ENCODE measurements around the gene TNNC1. TPM values are rescaled to one million over a fixed set of nuclear protein-coding genes. Genes with fewer than 3 reads are reported as not detected.

The TNNC1 gene
- 0.23 and 0.27 TPM in 2 replicates for total RNA-seq

DNA sequence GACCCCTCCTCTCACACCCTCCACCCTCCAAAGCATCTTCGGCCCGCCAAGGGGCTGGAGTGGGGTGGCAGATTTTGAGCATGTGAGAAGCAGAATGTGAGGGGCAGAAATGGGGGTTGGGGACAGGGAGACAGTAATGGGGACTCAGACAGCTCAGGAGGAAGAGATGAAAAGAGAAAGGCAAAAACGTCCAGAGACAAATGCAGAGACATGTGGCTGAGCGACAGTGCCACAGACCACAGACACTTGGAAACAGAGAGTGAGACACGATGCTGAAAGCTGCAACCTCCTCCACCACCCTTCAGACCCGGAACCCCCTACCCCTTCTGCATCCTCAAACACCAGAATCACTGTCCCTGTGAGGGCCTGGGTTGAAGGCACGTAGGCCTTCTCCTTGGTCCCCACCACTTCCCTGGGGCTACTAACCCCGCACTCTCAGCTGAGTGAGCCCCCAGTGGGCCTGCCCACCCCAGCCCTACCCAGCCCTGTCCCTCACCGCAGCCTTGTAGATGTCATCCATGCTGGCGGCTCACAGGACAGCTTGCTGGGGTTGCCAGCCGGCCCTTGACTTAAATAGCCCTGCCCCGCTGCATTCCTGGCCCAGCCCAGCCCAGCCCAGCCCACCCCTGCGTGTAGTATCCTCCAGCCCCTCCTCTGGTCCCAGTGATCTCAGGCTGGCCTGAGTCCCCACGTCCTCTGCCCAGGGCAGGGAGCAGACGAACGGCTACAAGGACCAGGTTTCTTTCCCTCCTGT, at the start of gene TNNC1:
TNNC1 (minus strand) TSS at position 546 of the 754 bp plus-strand sequence; CDS start at position 520, 26 bp downstream.
- intact Hi-C loops (cut with micrococcal nuclease): loop anchor here (10.0 kb wide), 1 partner anchor 231 kb away; the partner anchor contains the start of genes GNL3 and PBRM1

DNA sequence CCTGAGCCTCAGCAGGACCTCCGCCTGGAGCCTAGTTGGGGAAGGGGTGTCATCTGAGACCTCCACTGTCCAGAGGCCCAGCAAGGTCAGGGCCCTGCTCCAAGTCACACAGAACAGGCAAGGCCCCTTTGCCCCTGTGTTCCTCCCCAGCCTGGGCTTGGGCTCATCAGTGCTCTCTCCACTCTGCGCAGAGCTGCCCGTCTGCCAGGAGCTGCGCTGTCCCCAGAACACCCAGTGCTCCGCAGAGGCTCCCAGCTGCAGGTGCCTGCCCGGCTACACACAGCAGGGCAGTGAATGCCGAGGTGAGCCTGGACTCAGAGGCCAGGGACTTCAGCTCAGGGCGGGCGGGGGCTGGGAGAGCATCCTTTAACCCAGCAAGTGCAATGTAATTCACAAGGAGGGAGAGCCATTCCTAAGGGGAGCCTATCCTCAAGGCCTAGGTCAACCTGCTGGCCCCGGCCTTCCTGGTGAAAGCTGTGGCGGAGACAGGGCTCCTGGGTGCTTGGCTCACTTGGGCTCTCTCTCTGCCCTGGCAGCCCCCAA, 49.0 kb upstream of the TNNC1 start:
- intact Hi-C loops (cut with micrococcal nuclease): no loop called here

DNA sequence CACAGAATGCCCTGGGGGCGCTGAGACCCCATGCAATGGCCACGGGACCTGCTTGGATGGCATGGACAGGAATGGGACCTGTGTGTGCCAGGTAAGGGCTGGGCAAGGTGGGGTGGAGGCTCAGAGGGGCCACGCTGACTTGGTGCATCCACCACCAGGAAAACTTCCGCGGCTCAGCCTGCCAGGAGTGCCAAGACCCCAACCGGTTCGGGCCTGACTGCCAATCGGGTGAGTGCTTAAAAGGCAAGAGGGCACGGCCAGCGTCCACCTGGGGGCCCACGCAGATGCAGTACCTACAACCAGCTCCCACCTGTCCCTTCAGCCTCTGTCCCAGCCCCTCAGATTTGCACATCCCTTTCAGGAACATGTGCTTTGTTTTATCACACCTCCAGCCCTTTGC, 48.2 kb upstream of the TNNC1 start:
- intact Hi-C loops (cut with micrococcal nuclease): no loop called here

DNA sequence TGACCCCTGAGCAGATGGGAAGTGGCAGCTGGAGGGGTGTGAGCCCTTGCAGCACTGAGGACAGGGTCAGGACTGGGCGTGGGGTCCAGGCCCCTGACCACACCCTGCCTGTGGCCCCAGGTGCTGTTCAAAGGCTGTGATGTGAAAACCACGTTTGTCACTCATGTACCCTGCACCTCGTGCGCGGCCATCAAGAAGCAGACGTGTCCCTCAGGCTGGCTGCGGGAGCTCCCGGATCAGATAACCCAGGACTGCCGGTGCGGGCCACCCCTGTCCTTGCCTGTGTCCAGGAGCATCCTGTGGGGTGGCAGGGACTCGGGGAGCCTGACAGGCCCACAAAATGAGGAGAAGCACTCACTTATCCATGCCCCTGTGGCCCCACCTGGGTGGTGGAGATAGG, 47.2 kb upstream of the TNNC1 start:
- intact Hi-C loops (cut with micrococcal nuclease): no loop called here

DNA sequence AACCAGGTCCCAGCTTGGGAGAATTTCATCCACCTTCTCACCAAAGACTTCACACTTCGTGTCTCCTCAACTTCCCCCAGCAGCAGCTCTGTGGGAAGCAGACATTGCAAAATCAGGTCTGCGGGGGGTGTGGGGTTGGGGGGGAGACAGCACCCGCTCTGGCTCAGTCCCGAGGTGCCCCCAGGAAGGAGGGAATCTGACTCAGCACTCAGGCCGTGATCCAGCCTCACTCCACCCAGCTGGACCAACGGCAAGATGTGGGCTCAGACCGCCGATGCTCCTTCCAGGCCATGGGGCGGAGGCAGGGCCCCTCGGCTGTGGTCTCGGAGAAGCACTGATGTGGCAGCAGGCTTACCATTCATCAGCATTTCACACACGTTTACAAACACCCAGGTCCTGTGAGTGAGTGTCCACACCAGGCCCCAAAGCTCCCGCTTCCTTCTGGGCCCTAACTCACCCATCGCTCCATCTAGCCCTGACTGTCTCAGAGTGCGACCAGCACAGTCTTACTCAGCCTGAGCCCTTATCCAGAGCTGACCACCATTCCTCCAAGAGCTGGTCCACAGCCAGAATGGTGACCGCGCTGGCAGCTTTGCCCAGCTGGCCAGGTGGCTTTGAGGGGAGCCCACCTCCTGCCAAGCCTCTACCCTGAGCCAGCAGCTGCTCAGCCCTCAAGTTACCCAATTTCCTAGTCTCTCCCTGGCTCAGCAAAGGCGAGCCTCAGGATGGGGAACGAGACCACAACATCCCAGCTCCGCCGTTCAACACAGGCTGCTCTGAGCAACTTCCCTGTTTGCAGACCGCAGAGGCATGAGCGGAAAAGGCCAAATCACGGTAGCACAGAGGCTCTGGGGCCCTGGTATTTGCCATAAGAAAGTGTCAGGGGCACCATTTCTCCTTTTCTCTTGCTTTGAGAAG, 44.6 kb upstream of the TNNC1 start:
- intact Hi-C loops (cut with micrococcal nuclease): no loop called here

DNA sequence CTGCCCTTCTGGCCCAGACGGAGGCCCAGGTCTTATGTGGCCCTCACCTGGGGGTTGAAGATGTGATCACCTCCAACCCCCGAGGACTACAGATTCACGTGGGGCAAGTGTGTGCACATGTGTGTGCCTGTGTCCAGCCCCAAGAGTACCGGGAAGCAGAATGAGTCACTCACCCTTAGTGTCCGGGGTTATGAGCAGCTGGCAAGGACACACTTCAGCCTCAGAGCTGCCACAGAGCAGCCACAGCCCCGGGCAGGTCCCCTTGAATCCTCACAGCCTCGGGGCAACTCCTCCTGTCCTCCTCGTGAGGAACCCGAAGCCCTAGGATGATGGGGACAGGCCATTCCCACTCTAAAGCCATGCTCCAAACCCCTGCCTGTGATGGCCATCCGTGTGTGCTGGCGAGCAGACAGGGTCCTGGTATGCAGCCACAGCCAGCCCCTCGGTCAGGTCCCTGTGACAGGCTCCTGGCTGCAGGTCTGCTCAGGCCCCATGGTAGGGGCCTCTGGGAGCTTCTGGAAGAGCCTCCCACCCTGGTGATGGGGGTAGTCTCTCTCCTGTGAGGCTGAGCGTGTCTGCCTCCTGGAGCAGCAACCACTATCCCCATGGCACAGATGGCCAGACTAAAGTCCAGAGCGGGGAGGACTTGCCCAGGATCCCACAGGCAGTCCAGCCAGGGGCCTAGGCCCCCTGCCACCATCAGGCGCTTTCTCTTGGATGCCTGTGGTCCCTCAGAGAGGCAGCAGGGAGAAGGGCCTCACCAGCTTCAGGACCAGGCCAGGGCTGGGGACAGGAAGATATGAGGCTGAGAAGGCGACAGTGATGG, 42.1 kb upstream of the TNNC1 start:
- intact Hi-C loops (cut with micrococcal nuclease): no loop called here

DNA sequence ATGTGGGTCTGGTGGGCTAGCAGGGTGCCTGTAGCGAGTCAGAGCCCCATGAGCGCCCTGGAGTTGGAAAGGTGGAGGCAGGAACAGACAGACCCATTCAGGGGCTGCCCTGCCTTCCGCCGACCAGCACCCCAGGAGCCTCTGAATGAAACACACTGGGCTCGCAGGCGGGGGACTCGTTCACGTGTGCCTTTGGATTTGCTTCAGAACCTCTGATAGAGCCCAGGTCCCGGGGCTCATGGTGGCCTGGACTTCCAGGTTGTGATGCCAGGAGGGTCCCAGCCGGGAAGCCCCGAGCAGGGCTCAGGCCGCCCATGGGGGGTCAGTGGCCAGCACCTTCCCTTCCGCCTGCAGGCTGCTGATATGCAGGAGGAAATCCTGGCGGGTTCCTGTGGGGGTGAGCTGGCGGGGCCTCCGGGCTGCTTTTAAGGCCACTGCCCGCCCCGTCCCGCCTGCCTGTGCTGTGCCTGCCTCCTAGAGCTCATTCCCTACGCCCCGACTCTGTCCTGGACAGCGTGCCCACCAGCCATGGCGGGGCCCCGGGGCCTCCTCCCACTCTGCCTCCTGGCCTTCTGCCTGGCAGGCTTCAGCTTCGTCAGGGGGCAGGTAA, 41.1 kb upstream of the TNNC1 start, which contains the start of gene STAB1:
STAB1 (plus strand) TSS at position 453 of the 610 bp plus-strand sequence; CDS start at position 529, 76 bp downstream.
- intact Hi-C loops (cut with micrococcal nuclease): no loop called here

DNA sequence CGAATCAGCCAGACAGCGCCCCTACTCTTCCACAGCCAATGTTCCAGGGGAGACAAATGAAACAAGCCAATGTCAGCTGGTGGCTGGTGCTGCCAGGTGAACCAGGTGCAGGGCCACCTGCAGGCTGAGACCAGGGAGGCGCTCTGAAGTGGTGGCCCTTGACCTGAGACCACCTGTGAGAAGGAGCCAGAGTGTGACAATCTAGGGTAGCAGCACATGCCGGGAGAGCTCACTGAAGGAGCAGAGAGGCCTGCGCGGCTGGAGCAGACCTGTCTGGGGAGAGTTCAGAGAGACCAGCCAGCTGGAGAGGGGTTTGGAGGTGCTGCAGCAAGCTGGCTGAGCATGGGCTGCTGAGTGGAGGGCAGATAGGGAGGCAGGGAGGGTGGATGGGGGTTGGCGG, 40.6 kb upstream of the TNNC1 start:
- intact Hi-C loops (cut with micrococcal nuclease): no loop called here

DNA sequence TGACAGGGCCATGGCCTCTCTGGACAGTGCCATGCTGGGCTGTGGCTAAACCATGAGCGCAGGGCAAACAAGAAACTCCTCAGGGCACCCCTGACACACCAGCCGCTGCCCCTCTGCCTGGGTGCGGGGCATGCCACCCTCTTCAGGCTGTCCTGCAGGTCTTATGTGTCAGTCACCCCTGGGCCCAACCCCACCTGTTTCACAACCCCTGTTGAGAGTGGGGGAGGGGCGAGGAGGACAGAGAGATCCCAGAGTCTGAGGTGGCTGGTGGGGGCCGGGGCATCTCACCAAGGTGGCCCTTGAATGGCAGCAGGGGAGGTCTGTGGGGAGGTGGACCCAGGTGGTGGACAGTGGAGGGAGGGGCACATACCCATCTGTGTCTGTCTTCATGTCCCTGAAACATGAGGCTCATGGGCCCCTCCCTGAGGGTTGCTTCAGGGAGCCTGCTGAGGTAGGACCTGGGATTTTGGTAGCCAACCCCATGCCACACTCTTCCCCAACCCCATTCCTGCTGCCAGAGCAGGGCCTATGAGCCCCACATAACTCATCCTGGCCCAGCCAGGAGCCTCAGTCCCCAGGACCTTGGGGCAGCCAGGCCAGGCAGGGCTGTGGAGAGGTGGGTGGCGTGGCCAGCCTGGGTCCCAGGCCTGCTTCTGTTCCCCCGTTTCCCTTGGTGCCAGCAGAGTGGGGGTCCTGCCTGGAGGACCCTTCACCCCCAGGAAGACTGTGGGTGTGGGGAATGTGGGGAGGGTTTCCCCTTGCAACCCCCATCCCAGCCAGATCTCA, 39.6 kb upstream of the TNNC1 start:
- intact Hi-C loops (cut with micrococcal nuclease): no loop called here

DNA sequence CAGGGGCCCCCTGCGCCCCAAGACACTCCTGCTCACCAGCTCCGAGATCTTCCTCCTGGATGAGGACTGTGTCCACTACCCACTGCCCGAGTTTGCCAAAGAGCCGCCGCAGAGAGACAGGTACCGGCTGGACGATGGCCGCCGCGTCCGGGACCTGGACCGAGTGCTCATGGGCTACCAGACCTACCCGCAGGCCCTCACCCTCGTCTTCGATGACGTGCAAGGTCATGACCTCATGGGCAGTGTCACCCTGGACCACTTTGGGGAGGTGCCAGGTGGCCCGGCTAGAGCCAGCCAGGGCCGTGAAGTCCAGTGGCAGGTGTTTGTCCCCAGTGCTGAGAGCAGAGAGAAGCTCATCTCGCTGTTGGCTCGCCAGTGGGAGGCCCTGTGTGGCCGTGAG, 38.2 kb upstream of the TNNC1 start:
- intact Hi-C loops (cut with micrococcal nuclease): no loop called here

DNA sequence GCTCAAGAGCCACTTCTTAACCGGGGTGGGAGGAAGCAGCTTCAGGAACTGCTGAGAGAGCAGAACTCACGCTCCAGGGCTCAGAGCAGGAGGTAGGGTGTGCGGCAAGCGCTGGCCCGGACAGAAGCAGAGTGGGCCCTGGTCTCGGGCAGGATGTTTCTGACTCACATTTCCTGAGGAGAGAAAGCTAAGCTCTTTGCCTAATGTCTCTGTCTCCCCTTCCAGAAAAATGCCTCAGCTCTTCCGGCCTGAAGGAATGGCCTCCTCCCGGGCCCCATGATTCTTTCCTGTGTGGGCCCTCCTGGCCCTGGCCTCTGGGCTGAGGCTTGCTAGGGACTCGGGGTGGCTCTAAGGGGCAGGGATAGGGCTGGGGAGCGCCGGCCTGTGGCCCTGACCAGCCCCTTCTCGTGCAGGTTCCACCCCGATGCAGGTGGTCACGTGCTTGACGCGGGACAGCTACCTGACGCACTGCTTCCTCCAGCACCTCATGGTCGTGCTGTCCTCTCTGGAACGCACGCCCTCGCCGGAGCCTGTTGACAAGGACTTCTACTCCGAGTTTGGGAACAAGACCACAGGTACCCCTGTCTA, 37.2 kb upstream of the TNNC1 start:
- intact Hi-C loops (cut with micrococcal nuclease): no loop called here

DNA sequence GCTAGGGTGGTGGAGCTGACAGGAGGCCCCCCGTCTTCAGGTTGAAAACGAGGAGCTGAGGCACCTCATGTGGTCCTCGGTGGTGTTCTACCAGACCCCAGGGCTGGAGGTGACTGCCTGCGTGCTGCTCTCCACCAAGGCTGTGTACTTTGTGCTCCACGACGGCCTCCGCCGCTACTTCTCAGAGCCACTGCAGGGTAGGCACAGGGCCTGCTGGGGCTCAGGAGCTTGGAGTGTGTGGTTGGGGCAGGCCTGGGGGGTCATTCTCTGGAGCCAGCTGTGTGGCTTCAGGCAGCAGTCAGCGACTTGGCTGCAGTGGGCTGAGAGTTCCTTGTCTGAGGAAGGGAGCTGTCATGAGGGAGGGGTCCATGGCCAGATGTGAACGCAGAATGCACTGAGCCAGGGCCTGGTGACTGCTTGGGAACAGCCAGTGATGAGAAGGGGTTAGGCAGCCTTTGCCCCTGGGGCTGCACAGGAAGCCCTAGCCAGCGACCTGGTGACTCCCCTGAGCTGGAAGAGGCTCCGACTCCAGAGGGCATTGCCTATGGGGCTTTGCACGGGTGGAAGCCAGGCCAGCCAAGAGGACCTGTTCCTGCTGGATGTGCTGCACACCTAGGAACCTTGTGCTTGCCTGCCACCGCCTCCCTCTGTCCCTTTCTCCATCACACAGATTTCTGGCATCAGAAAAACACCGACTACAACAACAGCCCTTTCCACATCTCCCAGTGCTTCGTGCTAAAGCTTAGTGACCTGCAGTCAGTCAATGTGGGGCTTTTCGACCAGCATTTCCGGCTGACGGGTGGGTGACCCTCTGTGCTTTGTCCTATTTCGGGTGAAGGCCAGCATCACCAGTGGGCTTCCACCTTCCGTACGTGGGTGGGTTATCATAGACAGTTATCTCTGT, 36.4 kb upstream of the TNNC1 start:
- intact Hi-C loops (cut with micrococcal nuclease): no loop called here

DNA sequence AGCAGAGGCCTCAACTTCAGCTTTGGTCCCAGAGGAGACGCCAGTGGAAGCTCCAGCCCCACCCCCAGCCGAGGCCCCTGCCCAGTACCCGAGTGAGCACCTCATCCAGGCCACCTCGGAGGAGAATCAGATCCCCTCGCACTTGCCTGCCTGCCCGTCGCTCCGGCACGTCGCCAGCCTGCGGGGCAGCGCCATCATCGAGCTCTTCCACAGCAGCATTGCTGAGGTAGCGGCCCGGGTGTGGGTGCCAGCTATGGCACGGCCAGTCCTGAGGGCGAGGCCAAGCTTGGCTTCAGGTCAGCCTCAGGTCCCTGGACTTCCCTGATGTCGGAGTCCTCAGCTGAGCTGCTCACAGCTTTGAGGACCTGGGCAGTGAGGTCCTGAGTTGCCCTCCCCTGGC, 35.6 kb upstream of the TNNC1 start:
- intact Hi-C loops (cut with micrococcal nuclease): no loop called here

DNA sequence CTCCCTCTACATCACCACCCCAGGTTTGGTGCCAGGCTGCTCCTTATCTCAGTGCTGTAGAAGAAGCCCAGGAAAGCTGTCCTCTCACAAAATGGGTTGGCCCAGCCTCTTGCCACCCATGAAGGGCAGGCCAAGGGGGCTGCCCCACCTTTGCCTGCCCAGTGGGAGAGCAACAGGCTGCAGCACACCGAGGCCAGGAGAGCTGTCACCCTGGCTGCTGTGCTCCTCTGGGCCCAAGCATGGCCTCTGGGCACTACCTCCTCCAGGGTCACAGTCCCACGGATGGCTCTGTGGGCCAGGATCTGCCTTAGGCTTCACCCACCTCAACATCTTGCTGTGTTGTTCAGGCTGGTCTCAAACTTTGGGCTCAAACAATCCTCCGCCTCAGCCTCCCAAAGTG, 34.9 kb upstream of the TNNC1 start:
- intact Hi-C loops (cut with micrococcal nuclease): no loop called here

DNA sequence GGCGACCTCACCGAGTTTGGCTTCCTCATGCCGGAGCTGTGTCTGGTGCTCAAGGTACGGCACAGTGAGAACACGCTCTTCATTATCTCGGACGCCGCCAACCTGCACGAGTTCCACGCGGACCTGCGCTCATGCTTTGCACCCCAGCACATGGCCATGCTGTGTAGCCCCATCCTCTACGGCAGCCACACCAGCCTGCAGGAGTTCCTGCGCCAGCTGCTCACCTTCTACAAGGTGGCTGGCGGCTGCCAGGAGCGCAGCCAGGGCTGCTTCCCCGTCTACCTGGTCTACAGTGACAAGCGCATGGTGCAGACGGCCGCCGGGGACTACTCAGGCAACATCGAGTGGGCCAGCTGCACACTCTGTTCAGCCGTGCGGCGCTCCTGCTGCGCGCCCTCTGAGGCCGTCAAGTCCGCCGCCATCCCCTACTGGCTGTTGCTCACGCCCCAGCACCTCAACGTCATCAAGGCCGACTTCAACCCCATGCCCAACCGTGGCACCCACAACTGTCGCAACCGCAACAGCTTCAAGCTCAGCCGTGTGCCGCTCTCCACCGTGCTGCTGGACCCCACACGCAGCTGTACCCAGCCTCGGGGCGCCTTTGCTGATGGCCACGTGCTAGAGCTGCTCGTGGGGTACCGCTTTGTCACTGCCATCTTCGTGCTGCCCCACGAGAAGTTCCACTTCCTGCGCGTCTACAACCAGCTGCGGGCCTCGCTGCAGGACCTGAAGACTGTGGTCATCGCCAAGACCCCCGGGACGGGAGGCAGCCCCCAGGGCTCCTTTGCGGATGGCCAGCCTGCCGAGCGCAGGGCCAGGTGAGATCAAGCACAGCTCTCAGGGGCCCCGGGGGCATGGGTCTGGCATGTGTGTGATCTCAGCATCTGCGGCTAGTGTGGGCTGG, 34.2 kb upstream of the TNNC1 start:
- intact Hi-C loops (cut with micrococcal nuclease): no loop called here

DNA sequence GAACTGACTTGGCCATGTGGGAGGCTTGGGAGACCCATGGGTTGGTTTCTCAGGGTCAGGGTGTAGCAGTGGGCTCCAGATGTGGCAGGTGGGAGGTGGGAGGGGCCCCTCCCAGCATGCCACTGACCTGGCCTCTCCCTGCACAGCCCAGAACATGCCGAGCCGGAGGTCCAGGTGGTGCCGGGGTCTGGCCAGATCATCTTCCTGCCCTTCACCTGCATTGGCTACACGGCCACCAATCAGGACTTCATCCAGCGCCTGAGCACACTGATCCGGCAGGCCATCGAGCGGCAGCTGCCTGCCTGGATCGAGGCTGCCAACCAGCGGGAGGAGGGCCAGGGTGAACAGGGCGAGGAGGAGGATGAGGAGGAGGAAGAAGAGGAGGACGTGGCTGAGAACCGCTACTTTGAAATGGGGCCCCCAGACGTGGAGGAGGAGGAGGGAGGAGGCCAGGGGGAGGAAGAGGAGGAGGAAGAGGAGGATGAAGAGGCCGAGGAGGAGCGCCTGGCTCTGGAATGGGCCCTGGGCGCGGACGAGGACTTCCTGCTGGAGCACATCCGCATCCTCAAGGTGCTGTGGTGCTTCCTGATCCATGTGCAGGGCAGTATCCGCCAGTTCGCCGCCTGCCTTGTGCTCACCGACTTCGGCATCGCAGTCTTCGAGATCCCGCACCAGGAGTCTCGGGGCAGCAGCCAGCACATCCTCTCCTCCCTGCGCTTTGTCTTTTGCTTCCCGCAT, 33.4 kb upstream of the TNNC1 start:
- intact Hi-C loops (cut with micrococcal nuclease): no loop called here

Data from T-helper 2 cell treated with Interferon-gamma antibody and Interleukin-4, amounts not matched to agents 100 ng/mL and 5 ng/mL, for 36 hours (primary cell).